HG03460 (cell line): Measurements from ENCODE around the gene GLCE.
"Not testable (repeated sequence)": the region's sequence is repeated elsewhere in the genome, so short reads cannot be mapped to it uniquely, and the experiment has no call there.

ENCODE experiments used
- ATAC-seq: cut with Tn5 transposase; IDR thresholded peaks from one replicate; pipeline ENCODE4 v1.9.1; 2021; ENCODE audit not compliant: unreplicated experiment

Gene GLCE

DNA sequence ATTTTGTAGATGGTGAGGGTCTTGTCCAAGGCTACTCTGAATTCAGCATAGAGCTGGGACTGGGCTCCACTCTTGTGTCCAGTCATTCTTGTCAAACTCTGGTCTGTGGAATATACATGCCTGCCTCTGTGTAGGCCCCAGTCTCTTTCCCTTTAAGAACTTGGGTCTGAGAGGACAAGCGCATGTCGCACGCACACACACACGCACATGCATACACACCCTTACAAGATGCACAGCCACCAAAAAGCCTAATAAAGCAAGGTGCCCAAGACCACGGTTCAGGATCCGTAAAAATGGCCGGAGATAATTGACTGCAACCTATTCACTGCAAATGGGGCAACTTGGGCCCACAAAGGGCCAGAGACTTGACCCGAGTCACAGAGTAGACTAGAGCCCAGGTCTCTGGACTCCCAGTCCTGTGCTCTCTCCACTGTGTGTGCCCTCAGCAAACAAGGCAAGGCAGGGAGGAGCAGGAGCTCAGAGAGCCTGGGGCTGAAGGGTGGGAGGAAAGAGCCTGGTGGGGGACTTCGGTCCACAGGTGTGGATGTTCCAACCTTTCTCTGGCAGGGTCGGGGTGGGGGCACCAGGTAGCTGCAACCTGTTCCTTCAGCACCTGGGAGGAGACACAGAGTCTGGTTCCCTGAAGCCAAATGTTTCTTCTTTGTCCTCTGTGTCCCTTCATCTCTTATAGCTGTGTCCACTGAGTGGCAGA lies 137.4 kb downstream of the GLCE start:
- no peak for ATAC-seq

GRCh38 chr15:69298354-69298696 lies 137.9 kb downstream of the GLCE start:
- ATAC-seq = no peak

DNA sequence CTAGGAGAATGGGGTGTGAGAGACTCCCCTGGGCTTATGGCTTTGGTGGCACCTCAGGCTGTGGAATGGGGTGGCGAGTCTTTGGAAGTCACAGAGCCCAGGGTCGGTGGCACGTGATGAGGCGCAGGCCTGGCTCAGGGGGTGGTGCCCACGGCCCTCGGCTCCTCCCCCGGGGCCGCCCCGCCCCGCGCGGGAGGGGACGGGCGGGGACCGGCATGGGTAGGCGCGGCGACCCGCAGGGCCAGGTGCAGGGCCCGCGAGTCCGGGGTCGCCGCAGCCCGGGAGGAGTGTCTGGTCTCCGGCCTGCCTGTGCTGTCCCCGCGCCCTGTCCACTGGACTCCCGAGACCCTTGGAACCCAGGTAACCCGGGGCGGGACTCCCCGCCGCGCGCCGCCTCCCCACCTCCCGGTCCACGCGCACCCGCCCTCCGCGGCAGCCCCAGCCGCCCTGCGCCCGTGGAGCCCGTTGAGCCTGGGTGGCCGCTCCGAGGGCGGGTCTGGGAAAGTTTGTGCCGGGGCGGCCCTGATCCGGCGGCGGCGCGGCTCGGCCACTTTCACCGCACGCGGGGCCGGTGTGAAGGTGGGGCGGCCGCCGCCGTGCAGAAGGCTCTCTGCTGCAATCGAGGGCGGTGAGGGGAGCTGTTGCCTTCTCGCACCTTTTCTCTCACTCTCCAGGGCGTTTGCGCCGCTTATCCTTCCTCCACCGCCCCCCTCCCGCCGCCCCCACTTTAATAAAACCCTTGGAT lies 138.4 kb downstream of the GLCE start, which contains the start of gene PAQR5:
PAQR5 (plus strand) TSS at position 216 of the 745 bp plus-strand sequence. CDS start 61,169 bp downstream, outside the sequence.
- no peak for ATAC-seq

GRCh38 chr15:69299451-69299886 lies 139.0 kb downstream of the GLCE start:
- ATAC-seq = no peak

DNA sequence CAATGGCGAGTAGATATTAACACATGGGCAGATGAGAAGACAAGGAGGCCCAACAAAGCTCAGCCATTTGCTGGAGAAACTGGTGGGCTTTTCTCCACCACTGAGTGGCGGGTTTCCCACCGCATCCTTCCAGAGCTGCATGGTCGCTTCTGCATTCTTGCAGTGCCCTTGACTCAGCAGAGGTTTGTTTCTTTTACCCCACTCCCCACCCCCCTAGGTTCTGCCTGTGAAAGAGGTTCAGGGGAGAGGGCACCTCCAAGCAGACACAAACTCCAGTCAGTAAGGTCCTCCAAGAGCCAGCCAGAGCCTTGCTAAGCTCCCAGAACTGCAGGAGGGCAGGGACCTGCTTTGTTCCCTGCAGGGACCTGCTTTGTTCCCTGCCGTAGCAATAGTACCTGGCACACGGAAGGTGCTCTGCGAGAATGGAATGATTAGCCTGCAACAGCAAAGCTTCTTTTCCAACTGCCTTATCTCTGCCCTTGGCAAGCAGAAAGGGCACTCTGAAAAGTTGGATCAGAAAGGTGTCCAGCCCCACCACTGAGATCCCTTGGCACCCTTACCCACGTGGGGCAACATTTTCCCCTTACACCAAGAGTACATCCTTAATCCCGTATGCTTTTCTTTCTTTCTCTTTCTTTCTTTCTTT lies 139.6 kb downstream of the GLCE start:
- ATAC-seq = no peak

- not testable (repeated sequence) for ATAC-seq
Measured at GRCh38 chr15:69301101-69301500, 140.7 kb downstream of the GLCE start.

DNA sequence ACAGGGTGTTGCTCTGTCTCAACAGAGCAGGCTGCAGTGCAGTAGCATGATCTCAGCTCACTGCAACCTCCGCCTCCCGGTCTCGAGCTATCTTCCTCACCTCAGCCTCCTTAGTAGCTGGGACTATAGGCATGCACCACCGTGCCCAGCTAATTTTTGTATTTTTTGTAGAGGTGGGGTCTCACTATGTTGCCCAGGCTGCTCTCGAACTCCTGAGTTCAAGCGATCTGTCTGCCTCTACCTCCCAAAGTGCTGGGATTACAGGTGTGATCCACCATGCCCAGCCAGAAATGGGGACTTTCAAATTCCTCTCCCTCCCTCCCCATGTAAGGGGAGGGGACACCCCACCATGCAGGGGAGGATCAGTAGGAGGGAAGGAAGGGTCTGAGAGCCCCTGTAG lies 141.7 kb downstream of the GLCE start:
- not testable (repeated sequence) for ATAC-seq

GRCh38 chr15:69302929-69303328 lies 142.5 kb downstream of the GLCE start:
- ATAC-seq = no peak

DNA sequence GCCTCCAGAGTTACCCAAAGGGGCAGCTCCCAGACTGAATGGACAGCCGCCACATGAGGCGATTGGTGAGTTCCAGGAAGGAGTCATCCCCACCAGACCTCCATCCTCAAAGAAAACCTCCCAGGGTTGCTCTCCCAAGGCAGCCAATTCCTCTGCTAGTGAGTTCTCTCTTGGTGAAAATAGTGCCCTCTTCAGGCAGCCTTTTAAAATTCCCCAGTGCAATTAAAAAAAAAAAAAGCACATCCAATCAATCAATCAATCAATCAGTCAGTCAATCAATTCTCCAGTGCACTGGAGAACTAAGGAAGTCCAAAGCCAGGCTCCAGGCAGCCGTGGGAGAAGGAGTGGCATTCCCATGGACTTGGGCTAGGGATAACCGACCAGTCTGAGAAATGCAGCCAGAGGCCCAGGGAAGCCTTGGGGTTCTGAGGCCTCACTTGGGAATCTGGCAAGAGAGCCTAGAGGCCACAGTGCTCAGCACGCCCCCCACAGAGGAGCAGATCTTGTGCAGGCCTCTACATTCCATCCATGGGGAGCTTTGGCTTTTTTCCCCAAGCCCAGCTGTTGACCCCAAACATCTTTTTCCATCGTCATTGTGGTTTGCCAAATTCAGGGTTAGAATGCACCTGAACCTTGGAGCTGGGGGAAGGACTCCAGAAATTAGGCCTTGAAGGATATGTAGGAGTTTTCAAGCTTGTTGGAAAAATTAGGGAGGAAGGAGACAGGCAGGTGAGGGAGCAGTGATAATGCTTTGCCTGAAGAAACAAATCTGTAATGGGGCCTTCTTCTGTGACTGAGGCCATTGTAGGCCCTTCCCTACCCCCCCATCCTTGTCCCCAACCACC lies 143.1 kb downstream of the GLCE start:
- no peak for ATAC-seq

DNA sequence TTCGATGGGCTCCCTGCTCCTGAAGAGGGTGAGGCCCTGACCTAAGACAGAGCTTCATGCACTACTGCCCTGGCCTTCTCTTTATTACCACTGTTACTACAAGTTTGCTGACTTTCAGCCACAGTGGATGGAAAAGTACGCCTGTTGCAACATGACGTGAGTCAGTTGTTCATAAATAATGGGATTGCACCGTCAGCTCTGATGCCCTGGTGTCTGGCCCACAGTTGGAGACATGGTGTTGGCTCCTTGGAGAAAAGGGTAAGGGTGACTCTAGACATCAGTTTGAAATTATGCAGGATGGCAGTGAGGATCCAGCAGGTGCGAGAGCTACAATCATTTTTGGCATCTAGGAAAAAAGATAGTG lies 143.7 kb downstream of the GLCE start:
- ATAC-seq = no peak

DNA sequence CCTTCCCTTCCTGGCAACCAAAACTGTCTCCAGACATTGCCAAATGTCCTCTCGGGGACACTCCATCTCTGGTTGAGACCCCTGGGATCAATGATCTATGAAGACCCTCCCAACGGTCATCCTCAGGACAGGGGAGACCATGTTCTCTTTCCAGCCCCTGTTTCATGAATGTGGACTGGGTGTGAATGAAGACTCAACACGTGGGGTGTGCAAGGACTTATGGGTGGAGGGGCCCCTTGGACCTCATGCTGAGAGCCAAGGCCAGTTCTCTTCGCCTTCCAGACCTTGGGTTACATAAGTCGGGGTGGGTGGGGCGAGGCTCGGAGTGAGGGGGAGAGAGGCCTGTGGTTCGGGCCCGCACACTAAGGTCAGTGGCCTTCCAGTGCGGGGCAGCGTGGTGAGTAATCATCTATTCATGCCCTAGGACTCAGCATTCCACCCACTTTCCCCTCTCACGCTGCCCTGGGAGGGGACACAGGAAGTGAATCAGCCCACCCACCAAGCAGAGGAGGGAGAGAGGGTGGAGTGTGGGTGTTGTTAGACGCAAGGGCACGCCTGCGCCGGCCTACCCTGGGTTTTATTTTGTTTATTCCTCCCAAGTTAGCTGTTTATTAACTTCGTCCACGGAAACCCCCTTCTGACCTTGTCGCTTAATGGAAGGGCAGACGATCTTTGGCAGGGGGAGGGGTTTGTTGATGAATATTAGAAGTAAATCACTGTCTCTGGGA lies 144.9 kb downstream of the GLCE start:
- ATAC-seq = no peak

GRCh38 chr15:69305933-69306568 lies 145.6 kb downstream of the GLCE start:
- ATAC-seq = no peak

- ATAC-seq = no peak
Measured at GRCh38 chr15:69307939-69308338, 147.5 kb downstream of the GLCE start.

DNA sequence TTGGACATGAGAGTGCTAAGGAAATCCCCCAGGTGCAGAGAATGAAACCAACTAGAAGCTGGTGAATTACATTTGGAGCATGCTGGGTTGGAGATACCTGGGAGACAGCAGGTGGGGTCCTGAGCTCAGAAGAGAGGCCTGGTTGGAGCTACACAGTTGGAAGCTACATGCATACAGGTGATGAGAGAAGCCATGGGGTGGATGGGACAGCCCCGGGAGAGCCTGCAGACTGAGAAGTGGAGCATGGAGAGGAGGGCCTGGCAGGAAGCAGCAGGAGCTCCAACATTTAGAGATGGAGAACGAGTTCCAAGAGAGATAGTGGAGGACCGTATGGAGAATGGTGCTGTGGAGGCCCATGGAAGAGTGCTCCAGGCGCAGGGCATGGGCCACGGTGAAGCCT lies 148.5 kb downstream of the GLCE start:
- no peak for ATAC-seq

- ATAC-seq = no peak
Measured at GRCh38 chr15:69311319-69311721, 150.9 kb downstream of the GLCE start.

GRCh38 chr15:69313432-69314000 lies 153.1 kb downstream of the GLCE start:
- ATAC-seq = no peak

DNA sequence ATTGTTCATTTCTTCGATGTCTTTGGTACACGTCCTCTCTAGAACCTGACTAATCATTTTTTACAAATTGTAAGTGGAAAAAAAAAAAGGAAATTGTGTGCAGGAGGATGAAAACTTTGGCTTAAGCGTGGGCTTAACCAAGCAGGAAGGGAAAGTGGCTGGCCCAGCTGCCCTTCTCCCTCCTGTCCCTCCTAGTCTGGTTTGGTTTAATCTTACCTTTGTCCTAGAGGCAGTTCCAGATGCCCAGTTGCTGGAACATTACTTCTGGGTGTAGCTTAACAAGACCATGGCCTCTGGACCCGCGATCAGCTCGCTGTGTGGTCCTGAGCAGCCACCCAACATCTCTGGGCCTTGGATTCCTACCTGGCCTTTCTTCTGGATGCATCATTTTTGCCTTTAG lies 153.7 kb downstream of the GLCE start:
- no peak for ATAC-seq

DNA sequence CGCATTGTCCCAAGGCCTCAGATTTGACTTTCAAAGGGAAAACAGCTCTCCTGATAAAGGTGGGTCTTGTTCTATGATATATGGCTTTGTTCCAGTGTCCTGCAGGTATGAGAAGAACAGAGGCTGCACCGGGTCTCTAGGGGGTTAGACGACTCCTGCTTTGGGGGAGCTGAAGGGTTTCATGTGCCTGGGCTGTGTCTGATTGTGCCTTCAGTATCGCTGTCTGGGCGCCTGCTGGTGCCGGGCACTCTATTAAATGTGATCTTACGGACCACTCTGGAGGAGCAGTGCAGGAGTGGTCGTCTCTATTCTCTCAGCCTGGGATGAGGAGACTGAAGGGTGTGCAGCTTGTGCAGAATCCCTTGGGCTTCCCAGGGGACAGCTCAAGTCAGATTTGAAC lies 154.3 kb downstream of the GLCE start:
- no peak for ATAC-seq

DNA sequence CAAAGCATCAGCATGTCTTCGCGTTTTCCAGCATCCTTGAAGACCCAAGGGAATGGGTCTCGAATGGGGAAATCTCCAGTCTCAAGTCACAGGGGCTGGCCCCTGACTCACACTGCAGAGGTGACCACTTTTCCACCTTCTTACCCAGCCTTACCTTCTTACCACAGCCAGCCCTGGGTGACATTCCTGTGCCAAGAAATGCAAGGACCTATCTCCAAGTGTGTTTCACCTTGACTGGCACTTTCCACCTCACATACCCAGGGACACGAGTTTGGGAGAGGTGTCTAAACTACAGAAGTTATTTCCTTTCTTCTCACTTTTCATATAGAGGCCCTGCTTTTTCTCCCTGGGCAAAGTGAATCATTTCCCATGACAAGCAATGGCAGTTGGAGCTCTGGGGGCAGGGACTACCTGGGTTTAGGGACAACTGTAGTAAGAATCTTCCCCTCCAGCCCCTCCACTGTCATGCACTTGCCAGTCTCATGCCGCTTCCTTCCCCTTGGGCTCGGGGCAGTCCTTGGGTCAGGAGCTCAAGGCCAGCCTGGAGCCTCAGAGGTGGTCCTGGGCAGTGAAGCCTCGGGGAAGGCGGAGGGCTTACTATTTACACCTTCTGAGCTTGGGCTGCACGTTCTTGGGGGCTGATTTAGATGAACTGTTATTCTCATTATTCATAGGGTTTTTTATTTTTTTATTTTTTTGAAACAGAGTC lies 155.1 kb downstream of the GLCE start:
- ATAC-seq = no peak
